CD8-positive, alpha-beta memory T cell (primary cell): ENCODE results near the gene CNKSR1. TPM values are rescaled to one million over a fixed set of nuclear protein-coding genes. Genes with fewer than 3 reads are reported as not detected.
A peak's percentile ranks its signal among the peaks of the same experiment; 100 is the strongest.
"Not testable (repeated sequence)": the region's sequence is repeated elsewhere in the genome, so short reads cannot be mapped to it uniquely, and the experiment has no call there.

Source experiments
- CTCF ChIA-PET: fragments of 350-600 bp; sonication (Branson Sonifier 250); formaldehyde crosslinking; loops from one replicate; lab custom pipeline; 2021; ENCODE audit warnings: antibody characterized with exemption; lab: Charles Lee
- POLR2A ChIA-PET: fragments of 350-600 bp; sonication (Branson Sonifier 250); formaldehyde crosslinking; loops from one replicate; lab custom pipeline; 2021; ENCODE audit warnings: antibody characterized with exemption; lab: Charles Lee
- DNase-seq, 5 donors: peaks; one replicate each; pipeline versions ENCODE4 v3.0.0 to v3.0.0-alpha.2; 2020 to 2022; ENCODE audit warnings: mixed read lengths in 1 of 5
- H3K27ac ChIP-seq: one replicate; pipeline ENCODE4 v1.7.0; 2013; ENCODE audit warnings: low read depth, mild to moderate bottlenecking, low read length, moderate library complexity
- H3K27me3 ChIP-seq: 2 replicates; pipeline ENCODE4 v1.7.0; 2013; ENCODE audit warnings: low read length, mild to moderate bottlenecking; ENCODE audit not compliant: insufficient read depth, poor library complexity, severe bottlenecking
- H3K36me3 ChIP-seq: 2 replicates; pipeline ENCODE4 v1.7.0; 2013; ENCODE audit warnings: mild to moderate bottlenecking, low read length, moderate library complexity; ENCODE audit not compliant: insufficient read depth
- H3K4me1 ChIP-seq: 2 replicates; pipeline ENCODE4 v1.7.0; 2013; ENCODE audit warnings: mild to moderate bottlenecking, low read length, moderate library complexity; ENCODE audit not compliant: insufficient read depth
- H3K4me3 ChIP-seq: 2 replicates; pipeline ENCODE4 v1.7.0; 2013; ENCODE audit warnings: mild to moderate bottlenecking, low read length
- H3K9me3 ChIP-seq: 2 replicates; pipeline ENCODE4 v1.7.0; 2013; ENCODE audit warnings: mild to moderate bottlenecking, low read length
- H3K27ac Mint-ChIP-seq, 8 donors: one replicate each; pipeline ENCODE4 v1.8.0; 2020 to 2021; ENCODE audit warnings: mixed read lengths in 8 of 8, mild to moderate bottlenecking in 6 of 8, inconsistent platforms in 3 of 8, moderate library complexity in 3 of 8
- H3K27me3 Mint-ChIP-seq, 2 donors: one replicate each; pipeline ENCODE4 v1.8.0; 2020 to 2021; ENCODE audit warnings: mixed read lengths in 2 of 2, mild to moderate bottlenecking in 1 of 2, moderate library complexity in 1 of 2
- H3K36me3 Mint-ChIP-seq, 3 donors: one replicate each; pipeline ENCODE4 v1.8.0; 2020 to 2021; ENCODE audit warnings: mixed read lengths in 3 of 3, inconsistent platforms in 1 of 3, mild to moderate bottlenecking in 1 of 3
- H3K4me1 Mint-ChIP-seq, 3 donors: one replicate each; pipeline ENCODE4 v1.8.0; 2020 to 2021; ENCODE audit warnings: mixed read lengths in 3 of 3, inconsistent platforms in 1 of 3, mild to moderate bottlenecking in 1 of 3
- H3K4me3 Mint-ChIP-seq, 7 donors: one replicate each; pipeline ENCODE4 v1.8.0; 2020 to 2021; ENCODE audit warnings: mixed read lengths in 7 of 7, mild to moderate bottlenecking in 6 of 7, moderate library complexity in 4 of 7, inconsistent platforms in 2 of 7
- H3K9me3 Mint-ChIP-seq, 5 donors: one replicate each; pipeline ENCODE4 v1.8.0; 2020 to 2022; ENCODE audit warnings: mixed read lengths in 5 of 5, mild to moderate bottlenecking in 3 of 5, moderate library complexity in 2 of 5, inconsistent platforms in 1 of 5
- polyA plus RNA-seq: library from polyadenylated mRNA; unstranded; fragments of 300-500 nt; fragmentation: Illumina TruSeq; gene quantifications from one replicate; pipeline ENCODE4 v1.2.3, GENCODE V29; 2021
- total RNA-seq, 2 experiments: library from RNA; stranded (reverse); gene quantifications; one replicate each; pipeline ENCODE4 v1.2.3, GENCODE V29; 2021

The CNKSR1 gene
- total and polyA plus RNA-seq, 3 experiments from 2014 or later = 0.37 to 0.86 TPM; not detected in 1

- no peak for DNase-seq
- no peak overlapping the region for H3K27ac ChIP-seq
- peaks cover 4% of the 10 kb centered on the region for H3K27me3 ChIP-seq
- no peaks in the 10 kb centered on the region for H3K4me1 ChIP-seq
- Mint-ChIP-seq H3K27me3 (peaks cover 37 to 46% of the 10 kb centered on the region in 2 donors), H3K4me1 (peaks cover 5 to 6% (median 6%) of the 10 kb centered on the region in 3 donors), H3K4me3 (peak overlapping the region in 2 of 7 donors; percentile 38 to 52), H3K9me3 (peaks cover 0 to 3% (median 0%) of the 10 kb centered on the region in 5 donors), H3K36me3 (peaks cover 0 to 3% (median 0%) of the 10 kb centered on the region in 3 donors), H3K27ac (no peak overlapping the region)
- H3K9me3 ChIP-seq = no peaks in the 10 kb centered on the region
- no peaks in the 10 kb centered on the region for H3K36me3 ChIP-seq
- no peak overlapping the region for H3K4me3 ChIP-seq
- ChIA-PET CTCF (interaction anchor here (1.3 kb wide), 1 partner anchor 35 kb away, joined by 4 read pairs; no protein-coding TSS in a partner anchor), POLR2A (interaction anchor here (1.0 kb wide), 1 partner anchor 10 kb away, joined by 3 read pairs; the partner anchor contains the start of gene CEP85)
Observed at GRCh38 chr1:26224606-26225005, 47.3 kb downstream of the CNKSR1 start.

GRCh38 chr1:26225033-26225831, 47.9 kb downstream of the CNKSR1 start:
- Mint-ChIP-seq H3K4me3 (peak overlapping the region; percentile 22 to 72 (median 59)), H3K36me3 (peaks cover 0 to 3% (median 0%) of the 10 kb centered on the region in 3 donors), H3K27me3 (peaks cover 37 to 46% of the 10 kb centered on the region in 2 donors), H3K4me1 (peaks cover 5 to 6% (median 6%) of the 10 kb centered on the region in 3 donors), H3K9me3 (peaks cover 0 to 3% (median 0%) of the 10 kb centered on the region in 5 donors), H3K27ac (peak overlapping the region in 4 of 8 donors; percentile 2 to 68 (median 50))
- Histone ChIP-seq H3K36me3 (no peaks in the 10 kb centered on the region), H3K4me1 (no peaks in the 10 kb centered on the region), H3K27me3 (peaks cover 4% of the 10 kb centered on the region), H3K9me3 (no peaks in the 10 kb centered on the region), H3K4me3 (peak overlapping the region; percentile 34), H3K27ac (no peak overlapping the region)
- POLR2A ChIA-PET = interaction anchor here (1.0 kb wide), 1 partner anchor 9 kb away, joined by 3 read pairs; the partner anchor contains the start of gene CEP85
- CTCF ChIA-PET = interaction anchor here (1.3 kb wide), 1 partner anchor 36 kb away, joined by 4 read pairs; no protein-coding TSS in a partner anchor
- DNase-seq = peak in 4 of 5 donors; percentile 14 to 59 (median 16)

GRCh38 chr1:26230682-26231081, 53.4 kb downstream of the CNKSR1 start:
- H3K27ac ChIP-seq, H3K36me3 ChIP-seq, H3K9me3 ChIP-seq, H3K27ac Mint-ChIP-seq, H3K4me3 Mint-ChIP-seq, H3K9me3 Mint-ChIP-seq, DNase-seq, H3K4me3 ChIP-seq, H3K27me3 ChIP-seq, H3K36me3 Mint-ChIP-seq, POLR2A ChIA-PET, CTCF ChIA-PET: not testable (repeated sequence)
- Mint-ChIP-seq H3K27me3 (peaks cover 25 to 27% of the 10 kb centered on the region in 2 donors), H3K4me1 (peaks cover 17 to 19% (median 19%) of the 10 kb centered on the region in 3 donors)
- H3K4me1 ChIP-seq = peaks cover 12% of the 10 kb centered on the region

GRCh38 chr1:26233903-26234643, 56.8 kb downstream of the CNKSR1 start, which contains the start of gene CEP85:
CEP85 (plus strand) TSS chr1:26234200; CDS start chr1:26239784, 5,584 bp downstream.
- H3K36me3 Mint-ChIP-seq = peaks cover 0 to 5% (median 0%) of the 10 kb centered on the region in 3 donors
- H3K4me3 Mint-ChIP-seq = peak within 1 kb of the TSS; percentile 95 to 99 (median 97)
- peak; percentile 97 to 99 (median 98) for DNase-seq
- peak within 1 kb of the TSS; percentile 91 to 98 (median 96) for H3K27ac Mint-ChIP-seq
- H3K27me3 Mint-ChIP-seq = peaks cover 0 to 5% of the 10 kb centered on the region in 2 donors
- no peaks in the 10 kb centered on the region for H3K36me3 ChIP-seq
- H3K4me3 ChIP-seq = peak within 1 kb of the TSS; percentile 96
- H3K4me1 Mint-ChIP-seq = peaks cover 29 to 38% (median 35%) of the 10 kb centered on the region in 3 donors
- H3K9me3 Mint-ChIP-seq = no peaks in the 10 kb centered on the region
- CTCF ChIA-PET = interaction anchor here (0.7 to 5.9 kb wide), 57 partner anchors 10 to 340 kb away, joined by 3 to 87 read pairs (median 4); partner anchors contain the start of genes C1orf232, CD52, CNKSR1 and DHDDS
- POLR2A ChIA-PET = interaction anchor here (0.5 to 1.5 kb wide), 11 partner anchors 7 to 1471 kb away, joined by 3 to 6 read pairs (median 3); partner anchors contain the start of genes PDIK1L and ZNF593
- peak within 1 kb of the TSS; percentile 89 for H3K27ac ChIP-seq
- H3K4me1 ChIP-seq = peaks cover 29% of the 10 kb centered on the region
- H3K9me3 ChIP-seq = no peaks in the 10 kb centered on the region
- no peaks in the 10 kb centered on the region for H3K27me3 ChIP-seq

GRCh38 chr1:26234644-26235370, 57.5 kb downstream of the CNKSR1 start:
- H3K4me3 ChIP-seq = peak overlapping the region; percentile 96
- H3K27ac Mint-ChIP-seq = peak overlapping the region; percentile 91 to 98 (median 96)
- H3K4me3 Mint-ChIP-seq = peak overlapping the region; percentile 95 to 99 (median 97)
- CTCF ChIA-PET = interaction anchor here (0.7 to 5.9 kb wide), 49 partner anchors 9 to 266 kb away, joined by 3 to 87 read pairs (median 5); partner anchors contain the start of genes C1orf232, CD52, CNKSR1 and DHDDS
- peaks cover 29 to 38% (median 35%) of the 10 kb centered on the region in 3 donors for H3K4me1 Mint-ChIP-seq
- H3K36me3 Mint-ChIP-seq = peaks cover 0 to 8% (median 0%) of the 10 kb centered on the region in 3 donors
- no peaks in the 10 kb centered on the region for H3K9me3 ChIP-seq
- H3K27me3 ChIP-seq = no peaks in the 10 kb centered on the region
- no peaks in the 10 kb centered on the region for H3K9me3 Mint-ChIP-seq
- H3K27me3 Mint-ChIP-seq = peaks cover 0 to 5% of the 10 kb centered on the region in 2 donors
- DNase-seq = peak in 2 of 5 donors; percentile 11 to 35
- H3K36me3 ChIP-seq = peaks cover 2% of the 10 kb centered on the region
- POLR2A ChIA-PET = interaction anchor here (0.6 to 1.5 kb wide), 9 partner anchors 8 to 448 kb away, joined by 3 to 15 read pairs (median 3); partner anchors contain the start of genes DHDDS and PDIK1L
- peak overlapping the region; percentile 89 for H3K27ac ChIP-seq
- H3K4me1 ChIP-seq = peaks cover 29% of the 10 kb centered on the region

GRCh38 chr1:26237230-26237966, 60.1 kb downstream of the CNKSR1 start:
- peaks cover 0 to 5% of the 10 kb centered on the region in 2 donors for H3K27me3 Mint-ChIP-seq
- no peak for DNase-seq
- Histone ChIP-seq H3K27me3 (no peaks in the 10 kb centered on the region), H3K9me3 (no peaks in the 10 kb centered on the region), H3K27ac (peak overlapping the region; percentile 89), H3K4me3 (no peak overlapping the region), H3K4me1 (peaks cover 29% of the 10 kb centered on the region), H3K36me3 (peaks cover 7% of the 10 kb centered on the region)
- POLR2A ChIA-PET = no interaction called here
- peaks cover 0 to 20% (median 0%) of the 10 kb centered on the region in 3 donors for H3K36me3 Mint-ChIP-seq
- no peaks in the 10 kb centered on the region for H3K9me3 Mint-ChIP-seq
- peaks cover 29 to 38% (median 38%) of the 10 kb centered on the region in 3 donors for H3K4me1 Mint-ChIP-seq
- peak overlapping the region in 1 of 8 donors; percentile 48 for H3K27ac Mint-ChIP-seq
- H3K4me3 Mint-ChIP-seq = peak overlapping the region in 2 of 7 donors; percentile 54 to 68
- CTCF ChIA-PET = interaction anchor here (0.6 to 1.8 kb wide), 3 partner anchors 10 to 84 kb away, joined by 3 to 4 read pairs (median 3); no protein-coding TSS in a partner anchor
